ENCODE measurements around the gene SLC19A2. TPM values are rescaled to one million over a fixed set of nuclear protein-coding genes. Genes with fewer than 3 reads are reported as not detected.

SLC19A2 gene
- total and polyA plus RNA-seq, 2 donors (not counting 3 experiments of a cell fraction or from before 2014, with no cell fraction given): 5.2 to 5.4 TPM

DNA sequence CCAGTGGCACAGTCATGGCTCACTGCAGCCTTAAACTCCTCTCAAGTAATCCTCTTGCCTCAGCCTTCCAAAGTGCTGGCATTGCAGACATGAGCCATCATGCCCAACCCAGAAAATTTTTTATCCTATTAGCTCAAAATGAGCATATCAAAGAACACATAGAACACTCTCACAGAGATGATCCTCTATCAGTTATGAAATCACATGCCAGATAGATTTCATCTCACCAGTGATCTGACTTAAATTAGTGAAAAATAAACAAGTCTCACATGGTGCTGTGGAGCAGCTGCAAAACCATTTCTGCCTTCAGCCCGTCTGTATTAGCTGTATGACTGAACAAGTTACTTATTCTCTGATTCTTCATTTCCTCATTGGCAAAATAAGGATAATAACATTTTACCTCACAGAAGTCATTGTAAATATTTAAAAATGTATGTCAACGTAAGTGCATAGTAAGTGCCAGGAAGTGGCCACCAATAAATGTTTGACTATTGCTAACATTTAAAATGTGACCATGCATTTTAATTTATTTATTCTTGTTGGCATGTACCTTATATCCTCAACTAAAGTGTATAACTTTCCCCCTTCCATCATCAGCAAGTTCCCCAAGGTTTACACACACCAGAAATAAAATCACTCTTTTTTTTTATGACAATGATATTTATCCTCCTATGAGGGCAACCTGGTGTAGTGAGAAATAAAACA, 29.0 kb upstream of the SLC19A2 start:
- Histone ChIP-seq H3K9me1 (replicated peaks; ENCODE audit: control insufficient read depth, extremely low read depth, insufficient read depth, low read length) (no peaks in the 10 kb centered on the region), H3K4me3 (replicated peaks in 1 of 3; ENCODE audit: insufficient read depth in 1 of 3, low read depth in 1 of 3, low read length in 3 of 3) (no peak overlapping the region), H3K27me3 (ENCODE audit: control insufficient read depth in 2 of 2, insufficient read depth in 2 of 2, low read length in 2 of 2) (no peaks in the 10 kb centered on the region), H3K4me1 (ENCODE audit: control insufficient read depth, extremely low read depth, insufficient read depth, low read length) (peaks cover 19% of the 10 kb centered on the region), H3K9ac (replicated peaks; ENCODE audit: extremely low read depth, insufficient read depth, low read length) (no peak overlapping the region), H2AFZ (ENCODE audit: low read depth, low read length) (no peak overlapping the region), H3K4me2 (ENCODE audit: insufficient read depth, low read length) (no peak overlapping the region), H3K27ac (ENCODE audit: insufficient read depth, low read depth, low read length) (no peak overlapping the region), H3K36me3 (ENCODE audit: control insufficient read depth in 2 of 2, extremely low read depth in 1 of 2, insufficient read depth in 2 of 2, low read length in 2 of 2) (no peaks in the 10 kb centered on the region), H3K79me2 (ENCODE audit: control insufficient read depth, insufficient read depth, low read length) (no peaks in the 10 kb centered on the region), H4K20me1 (replicated peaks; ENCODE audit: control insufficient read depth, extremely low read depth, insufficient read depth, low read length) (no peaks in the 10 kb centered on the region), H3K9me3 (replicated peaks; ENCODE audit: control insufficient read depth, insufficient read depth, low read length) (no peaks in the 10 kb centered on the region)
- CTCF ChIA-PET: interaction anchor here (1.5 to 1.6 kb wide), 3 partner anchors 31 to 912 kb away, joined by 3 to 5 read pairs (median 4); no protein-coding TSS in a partner anchor
- no peak for TF ChIP-seq GATA2 (IDR thresholded peaks at IDR 0.05; ENCODE audit: insufficient read depth, insufficient read length, low read depth, low read length)
- no peak for TF ChIP-seq MYC (IDR thresholded peaks at IDR 0.05; ENCODE audit: low read depth, low read length)
- TF ChIP-seq EZH2 (IDR thresholded peaks at IDR 0.05; ENCODE audit: borderline replicate concordance, low read depth, low read length, severe bottlenecking): no peak
- TF ChIP-seq POLR2A (IDR thresholded peaks at IDR 0.05; ENCODE audit: low read depth, low read length): no peak
- no peak for TF ChIP-seq POLR2AphosphoS5 (IDR thresholded peaks at IDR 0.05; ENCODE audit: insufficient read depth, low read depth, low read length)
- TF ChIP-seq, protein P1, sequence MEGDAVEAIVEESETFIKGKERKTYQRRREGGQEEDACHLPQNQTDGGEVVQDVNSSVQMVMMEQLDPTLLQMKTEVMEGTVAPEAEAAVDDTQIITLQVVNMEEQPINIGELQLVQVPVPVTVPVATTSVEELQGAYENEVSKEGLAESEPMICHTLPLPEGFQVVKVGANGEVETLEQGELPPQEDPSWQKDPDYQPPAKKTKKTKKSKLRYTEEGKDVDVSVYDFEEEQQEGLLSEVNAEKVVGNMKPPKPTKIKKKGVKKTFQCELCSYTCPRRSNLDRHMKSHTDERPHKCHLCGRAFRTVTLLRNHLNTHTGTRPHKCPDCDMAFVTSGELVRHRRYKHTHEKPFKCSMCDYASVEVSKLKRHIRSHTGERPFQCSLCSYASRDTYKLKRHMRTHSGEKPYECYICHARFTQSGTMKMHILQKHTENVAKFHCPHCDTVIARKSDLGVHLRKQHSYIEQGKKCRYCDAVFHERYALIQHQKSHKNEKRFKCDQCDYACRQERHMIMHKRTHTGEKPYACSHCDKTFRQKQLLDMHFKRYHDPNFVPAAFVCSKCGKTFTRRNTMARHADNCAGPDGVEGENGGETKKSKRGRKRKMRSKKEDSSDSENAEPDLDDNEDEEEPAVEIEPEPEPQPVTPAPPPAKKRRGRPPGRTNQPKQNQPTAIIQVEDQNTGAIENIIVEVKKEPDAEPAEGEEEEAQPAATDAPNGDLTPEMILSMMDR (IDR thresholded peaks at IDR 0.05; ENCODE audit: extremely low read depth in 1 of 2, insufficient read depth in 1 of 2, low read depth in 1 of 2, low read length in 2 of 2): no peak
- TF ChIP-seq, protein P2, sequence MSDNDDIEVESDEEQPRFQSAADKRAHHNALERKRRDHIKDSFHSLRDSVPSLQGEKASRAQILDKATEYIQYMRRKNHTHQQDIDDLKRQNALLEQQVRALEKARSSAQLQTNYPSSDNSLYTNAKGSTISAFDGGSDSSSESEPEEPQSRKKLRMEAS (IDR thresholded peaks at IDR 0.05; ENCODE audit: insufficient read depth, insufficient read length): no peak
- no peak for TF ChIP-seq FOS (IDR thresholded peaks at IDR 0.05; ENCODE audit: borderline replicate concordance, insufficient read depth, low read length)
- no peak for TF ChIP-seq JUN (IDR thresholded peaks at IDR 0.05; ENCODE audit: borderline replicate concordance, insufficient read depth, insufficient read length, low read depth)
- intact Hi-C loops (cut with micrococcal nuclease) (no loop called here), dilution Hi-C loops (cut with MboI; ENCODE audit: extremely low pct_ligation_motif_present, low sequenced_read_pairs) (no loop called here)
- DNase-seq (ENCODE audit: low read depth, low spot score) (no peak), FAIRE-seq (no peak)
- BruUV-seq (replicated peaks): no TSS peak
- POLR2A ChIA-PET: no interaction called here

Data from endothelial cell of umbilical vein (primary cell).